Tibial artery (tissue), 4 donors: ENCODE measurements around the gene TULP4.

Experiments used
- DNase-seq, 2 donors: peaks; one replicate each; pipeline ENCODE4 v3.0.0-alpha.2; 2019
- H3K27ac ChIP-seq, 2 donors: fragments of 200-600 bp; sonication (generic) in 1 of 2; 1 replicate in 1 of 2; 2 replicates in 1 of 2; pipeline ENCODE4 v1.5.1; 2018 to 2019; ENCODE audit warnings: mild to moderate bottlenecking in 1 of 2
- H3K27me3 ChIP-seq, 2 donors: fragments of 200-600 bp; sonication (generic) in 1 of 2; one replicate each; pipeline versions ENCODE4 v1.5.1 to v1.6.0; 2016 to 2019
- H3K36me3 ChIP-seq, 3 donors: fragments of 200-600 bp; sonication (generic) in 2 of 3; one replicate each; pipeline ENCODE4 v1.5.1; 2016 to 2019; ENCODE audit warnings: mild to moderate bottlenecking in 2 of 3
- H3K4me1 ChIP-seq, 4 donors: fragments of 200-600 bp; sonication (generic) in 2 of 4; 1 replicate in 3 of 4; 2 replicates in 1 of 4; pipeline ENCODE4 v1.5.1; 2016 to 2019
- H3K4me3 ChIP-seq, 2 donors: fragments of 200-600 bp; sonication (generic) in 1 of 2; 1 replicate in 1 of 2; 2 replicates in 1 of 2; pipeline ENCODE4 v1.5.1; 2018 to 2019; ENCODE audit warnings: mild to moderate bottlenecking in 2 of 2
- H3K9me3 ChIP-seq, 3 donors: fragments of 200-600 bp; sonication (generic) in 1 of 3; one replicate each; pipeline ENCODE4 v1.5.1; 2016 to 2019
- intact Hi-C: fragments of 100-400 bp; cut with DNase I; formaldehyde crosslinking; loops from one replicate; pipeline ENCODE4 v1.15.0; 2023; ENCODE audit warnings: low total_unique reads
- TF ChIP-seq, protein P1 (sequence below), 2 experiments: fragments of 200-600 bp in 1 of 2; fragments of 450-650 bp in 1 of 2; IDR thresholded peaks; one replicate each; pipeline ENCODE4 v1.5.1; 2017 to 2019; ENCODE audit warnings: antibody characterized with exemption in 2 of 2, mild to moderate bottlenecking in 1 of 2, moderate library complexity in 1 of 2

TULP4 gene, protein sequence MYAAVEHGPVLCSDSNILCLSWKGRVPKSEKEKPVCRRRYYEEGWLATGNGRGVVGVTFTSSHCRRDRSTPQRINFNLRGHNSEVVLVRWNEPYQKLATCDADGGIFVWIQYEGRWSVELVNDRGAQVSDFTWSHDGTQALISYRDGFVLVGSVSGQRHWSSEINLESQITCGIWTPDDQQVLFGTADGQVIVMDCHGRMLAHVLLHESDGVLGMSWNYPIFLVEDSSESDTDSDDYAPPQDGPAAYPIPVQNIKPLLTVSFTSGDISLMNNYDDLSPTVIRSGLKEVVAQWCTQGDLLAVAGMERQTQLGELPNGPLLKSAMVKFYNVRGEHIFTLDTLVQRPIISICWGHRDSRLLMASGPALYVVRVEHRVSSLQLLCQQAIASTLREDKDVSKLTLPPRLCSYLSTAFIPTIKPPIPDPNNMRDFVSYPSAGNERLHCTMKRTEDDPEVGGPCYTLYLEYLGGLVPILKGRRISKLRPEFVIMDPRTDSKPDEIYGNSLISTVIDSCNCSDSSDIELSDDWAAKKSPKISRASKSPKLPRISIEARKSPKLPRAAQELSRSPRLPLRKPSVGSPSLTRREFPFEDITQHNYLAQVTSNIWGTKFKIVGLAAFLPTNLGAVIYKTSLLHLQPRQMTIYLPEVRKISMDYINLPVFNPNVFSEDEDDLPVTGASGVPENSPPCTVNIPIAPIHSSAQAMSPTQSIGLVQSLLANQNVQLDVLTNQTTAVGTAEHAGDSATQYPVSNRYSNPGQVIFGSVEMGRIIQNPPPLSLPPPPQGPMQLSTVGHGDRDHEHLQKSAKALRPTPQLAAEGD (N-terminal part only)

DNA sequence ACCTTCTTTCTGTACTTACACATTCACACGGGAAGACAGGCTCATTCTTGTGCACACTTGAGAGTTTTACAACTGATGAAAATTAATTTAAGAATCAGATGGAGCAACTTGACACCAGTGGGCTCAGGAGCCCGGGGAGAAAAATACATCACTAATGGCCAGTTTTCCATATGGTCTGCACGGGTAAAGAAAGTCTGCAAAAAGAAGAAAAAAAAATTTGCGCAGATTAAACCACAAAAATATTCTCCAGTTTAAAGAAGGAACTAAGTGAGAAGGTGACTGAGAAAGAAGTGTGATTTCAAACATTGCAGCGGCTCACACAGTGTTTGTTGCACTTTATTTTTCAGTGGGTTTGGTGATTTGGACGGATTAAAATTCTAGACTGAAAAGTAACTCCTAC, at the start of gene TULP4:
TSS of gene TULP4 (plus strand) at position 301 of the 400 bp plus-strand sequence. CDS start 1,552 bp downstream, outside the sequence.
- TF ChIP-seq, protein P1, sequence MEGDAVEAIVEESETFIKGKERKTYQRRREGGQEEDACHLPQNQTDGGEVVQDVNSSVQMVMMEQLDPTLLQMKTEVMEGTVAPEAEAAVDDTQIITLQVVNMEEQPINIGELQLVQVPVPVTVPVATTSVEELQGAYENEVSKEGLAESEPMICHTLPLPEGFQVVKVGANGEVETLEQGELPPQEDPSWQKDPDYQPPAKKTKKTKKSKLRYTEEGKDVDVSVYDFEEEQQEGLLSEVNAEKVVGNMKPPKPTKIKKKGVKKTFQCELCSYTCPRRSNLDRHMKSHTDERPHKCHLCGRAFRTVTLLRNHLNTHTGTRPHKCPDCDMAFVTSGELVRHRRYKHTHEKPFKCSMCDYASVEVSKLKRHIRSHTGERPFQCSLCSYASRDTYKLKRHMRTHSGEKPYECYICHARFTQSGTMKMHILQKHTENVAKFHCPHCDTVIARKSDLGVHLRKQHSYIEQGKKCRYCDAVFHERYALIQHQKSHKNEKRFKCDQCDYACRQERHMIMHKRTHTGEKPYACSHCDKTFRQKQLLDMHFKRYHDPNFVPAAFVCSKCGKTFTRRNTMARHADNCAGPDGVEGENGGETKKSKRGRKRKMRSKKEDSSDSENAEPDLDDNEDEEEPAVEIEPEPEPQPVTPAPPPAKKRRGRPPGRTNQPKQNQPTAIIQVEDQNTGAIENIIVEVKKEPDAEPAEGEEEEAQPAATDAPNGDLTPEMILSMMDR (IDR thresholded peaks at IDR 0.05): no peak
- no peaks in the 10 kb centered on the region for H3K4me1 ChIP-seq
- no peak for DNase-seq
- no peaks in the 10 kb centered on the region for H3K27me3 ChIP-seq
- H3K36me3 ChIP-seq: peaks cover 7 to 26% (median 24%) of the 10 kb centered on the region in 3 donors
- H3K9me3 ChIP-seq: no peaks in the 10 kb centered on the region
- no peak within 1 kb of the TSS for H3K4me3 ChIP-seq
- H3K27ac ChIP-seq: no peak within 1 kb of the TSS
- intact Hi-C loops: no loop called here

DNA sequence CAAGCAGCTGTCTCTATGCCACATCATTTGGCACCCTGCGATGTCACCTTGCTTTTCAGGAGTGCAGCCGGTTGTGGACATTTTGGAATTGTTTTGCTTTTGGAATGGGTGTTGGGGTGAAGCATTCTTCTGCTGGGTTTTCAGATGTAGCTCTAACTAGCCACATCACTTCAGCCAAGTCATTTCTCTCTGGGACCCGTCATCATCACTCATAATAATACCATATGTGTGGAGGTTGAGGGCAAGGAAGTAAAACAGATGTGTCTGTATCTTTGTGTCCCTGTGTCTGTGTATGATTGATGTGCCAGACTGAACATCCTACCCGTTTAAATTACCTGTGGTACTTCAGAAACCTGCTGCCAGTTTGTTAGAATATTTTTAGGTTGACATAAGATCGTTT, 49.5 kb upstream of the TULP4 start:
- intact Hi-C loops: no loop called here
- Histone ChIP-seq H3K9me3 (no peaks in the 10 kb centered on the region), H3K4me1 (no peaks in the 10 kb centered on the region)

DNA sequence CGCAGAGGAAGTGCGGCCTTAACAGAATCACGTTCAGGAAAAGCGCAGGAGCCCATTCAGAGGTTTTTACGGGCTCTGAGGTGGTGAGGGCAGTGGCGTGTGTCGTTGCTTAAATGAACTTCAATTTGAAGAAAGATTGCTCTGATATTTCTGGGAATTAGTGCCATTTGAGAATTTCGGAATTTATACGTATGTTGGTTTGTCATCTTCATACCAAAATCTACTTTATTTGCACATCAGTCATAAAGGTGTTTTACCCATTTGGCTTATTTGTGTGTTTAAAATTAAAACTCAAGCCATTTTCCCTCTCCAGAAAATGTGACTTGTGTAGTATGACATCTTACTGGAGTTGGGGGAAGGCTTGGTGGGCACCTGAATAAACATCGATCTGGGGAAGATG, 48.1 kb upstream of the TULP4 start:
- TF ChIP-seq, protein P1 (IDR thresholded peaks at IDR 0.05): no peak
- no peaks in the 10 kb centered on the region for H3K27me3 ChIP-seq
- no peak overlapping the region for H3K4me3 ChIP-seq
- DNase-seq: no peak
- H3K9me3 ChIP-seq: no peaks in the 10 kb centered on the region
- no peak overlapping the region for H3K27ac ChIP-seq
- H3K36me3 ChIP-seq: no peaks in the 10 kb centered on the region
- intact Hi-C loops: no loop called here
- H3K4me1 ChIP-seq: peaks cover 0 to 6% (median 0%) of the 10 kb centered on the region in 4 donors

More for the DNA sequence above, 49.5 kb upstream of the TULP4 start:
- TF ChIP-seq, protein P1 (IDR thresholded peaks at IDR 0.05): no peak
- Histone ChIP-seq H3K27me3 (no peaks in the 10 kb centered on the region), H3K36me3 (no peaks in the 10 kb centered on the region), H3K27ac (no peak overlapping the region), H3K4me3 (no peak overlapping the region)
- no peak for DNase-seq

DNA sequence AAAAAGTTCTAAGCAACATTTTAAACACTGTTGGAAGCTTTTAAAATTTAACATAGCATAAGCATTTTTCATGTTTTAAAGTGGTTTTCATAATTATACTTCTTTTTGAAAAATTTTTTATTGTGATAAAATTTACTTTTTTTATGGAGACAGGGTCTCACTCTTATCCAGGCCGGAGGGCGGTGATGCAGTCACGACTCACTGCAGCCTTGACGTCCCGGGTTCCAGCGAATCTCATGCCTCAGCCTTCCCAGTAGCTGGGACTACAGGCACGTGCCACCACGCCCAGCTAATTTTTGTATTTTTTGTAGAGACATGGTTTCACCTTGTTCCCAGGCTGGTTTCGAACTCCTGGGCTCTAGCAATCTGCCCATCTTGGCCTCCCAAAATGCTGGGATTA, 46.1 kb upstream of the TULP4 start:
- Histone ChIP-seq H3K4me3 (no peak overlapping the region), H3K27ac (no peak overlapping the region), H3K27me3 (no peaks in the 10 kb centered on the region), H3K9me3 (no peaks in the 10 kb centered on the region), H3K4me1 (peaks cover 0 to 7% (median 2%) of the 10 kb centered on the region in 4 donors), H3K36me3 (no peaks in the 10 kb centered on the region)
- intact Hi-C loops: no loop called here
- TF ChIP-seq, protein P1 (IDR thresholded peaks at IDR 0.05): no peak
- DNase-seq: no peak

DNA sequence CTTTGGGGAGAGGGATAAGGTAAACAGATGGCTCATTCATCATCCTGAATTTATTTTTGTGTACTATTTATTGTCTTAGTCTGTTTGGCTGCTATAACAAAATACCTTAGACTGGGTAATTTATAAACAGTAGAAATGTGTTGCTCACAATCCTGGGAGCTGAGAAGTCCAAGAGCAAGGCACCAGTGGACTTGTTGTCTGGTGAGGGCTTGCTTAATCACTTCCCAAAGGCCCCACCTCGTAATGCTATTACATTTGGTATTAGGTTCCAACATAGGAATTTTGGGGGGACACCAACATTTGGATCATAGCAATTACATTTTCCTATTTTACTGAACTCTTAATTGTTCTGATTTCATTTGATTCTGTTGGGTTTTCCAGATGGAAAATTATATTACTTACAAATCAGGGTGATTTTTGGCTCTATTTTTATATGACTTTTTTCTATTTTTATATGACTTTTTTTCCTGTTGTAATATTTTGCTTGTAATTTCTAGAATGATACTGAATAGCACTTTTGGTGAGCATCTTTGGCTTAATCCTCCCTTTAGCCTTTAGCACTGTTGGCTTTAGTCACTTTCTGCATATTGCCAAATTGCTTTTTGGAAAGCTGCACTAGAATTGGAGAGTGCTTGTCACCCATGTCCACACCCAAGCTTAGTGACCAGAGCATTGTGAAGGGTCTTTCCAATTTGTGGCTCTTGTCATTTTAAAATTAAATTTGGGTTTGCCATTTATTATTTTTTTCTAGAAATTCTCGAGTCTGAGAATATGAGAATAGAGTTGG, 43.7 kb upstream of the TULP4 start:
- TF ChIP-seq, protein P1 (IDR thresholded peaks at IDR 0.05): no peak
- Histone ChIP-seq H3K4me3 (no peak overlapping the region), H3K27ac (no peak overlapping the region), H3K4me1 (peaks cover 0 to 7% (median 2%) of the 10 kb centered on the region in 4 donors), H3K36me3 (no peaks in the 10 kb centered on the region), H3K9me3 (no peaks in the 10 kb centered on the region), H3K27me3 (no peaks in the 10 kb centered on the region)
- no peak for DNase-seq
- intact Hi-C loops: no loop called here
